ENCODE results near the gene SLC35F4.

DNA sequence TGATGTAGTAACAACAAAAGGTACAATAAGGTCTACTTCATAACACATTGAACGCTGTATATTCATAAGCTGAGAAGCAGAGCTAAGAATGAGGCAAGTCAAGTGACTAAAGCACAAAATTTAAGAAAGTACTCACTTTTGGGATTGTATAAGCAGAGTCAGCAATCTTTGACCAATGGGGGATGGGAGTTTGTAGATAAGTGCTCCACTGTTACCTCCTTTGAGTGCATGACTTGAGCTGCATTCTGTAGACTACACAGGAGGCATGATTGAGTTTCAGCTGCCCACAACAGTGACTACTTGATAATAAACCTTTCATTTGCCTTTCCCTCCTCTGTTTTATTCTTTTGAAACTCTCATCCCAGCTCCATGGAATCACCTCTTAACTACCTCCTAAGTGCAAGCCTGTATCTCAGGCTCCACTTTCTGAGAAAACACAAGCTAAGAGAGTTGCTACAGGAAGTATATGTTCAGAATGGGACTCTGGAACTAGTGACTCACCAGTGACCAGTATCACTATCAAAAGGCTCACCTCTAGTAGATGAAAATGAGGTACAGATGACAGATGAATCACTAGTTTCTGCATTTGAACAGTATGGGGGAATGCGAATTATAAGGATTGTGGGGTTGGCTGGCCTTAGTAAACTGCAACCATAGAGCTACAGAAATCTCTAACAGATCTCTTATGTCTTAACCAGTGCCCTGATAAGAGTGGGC, 49.2 kb downstream of the SLC35F4 start:
- TF ChIP-seq CTCF (IDR thresholded peaks at IDR 0.05) = no peak
- TF ChIP-seq POLR2A (IDR thresholded peaks at IDR 0.05) = no peak
